GM19328 (cell line): ENCODE measurements around the gene TOMM20.
"Not testable (repeated sequence)": the region's sequence is repeated elsewhere in the genome, so short reads cannot be mapped to it uniquely, and the experiment has no call there.

ENCODE experiments used
- ATAC-seq: cut with Tn5 transposase; IDR thresholded peaks from one replicate; pipeline ENCODE4 v1.9.1; 2021; ENCODE audit warnings: mild to moderate bottlenecking, moderate library complexity; ENCODE audit not compliant: unreplicated experiment

TOMM20 gene

GRCh38 chr1:235080297-235080657 is 48.4 kb downstream of the TOMM20 start:
- not testable (repeated sequence) for ATAC-seq

GRCh38 chr1:235079443-235080296 is 49.0 kb downstream of the TOMM20 start:
- no peak for ATAC-seq

DNA sequence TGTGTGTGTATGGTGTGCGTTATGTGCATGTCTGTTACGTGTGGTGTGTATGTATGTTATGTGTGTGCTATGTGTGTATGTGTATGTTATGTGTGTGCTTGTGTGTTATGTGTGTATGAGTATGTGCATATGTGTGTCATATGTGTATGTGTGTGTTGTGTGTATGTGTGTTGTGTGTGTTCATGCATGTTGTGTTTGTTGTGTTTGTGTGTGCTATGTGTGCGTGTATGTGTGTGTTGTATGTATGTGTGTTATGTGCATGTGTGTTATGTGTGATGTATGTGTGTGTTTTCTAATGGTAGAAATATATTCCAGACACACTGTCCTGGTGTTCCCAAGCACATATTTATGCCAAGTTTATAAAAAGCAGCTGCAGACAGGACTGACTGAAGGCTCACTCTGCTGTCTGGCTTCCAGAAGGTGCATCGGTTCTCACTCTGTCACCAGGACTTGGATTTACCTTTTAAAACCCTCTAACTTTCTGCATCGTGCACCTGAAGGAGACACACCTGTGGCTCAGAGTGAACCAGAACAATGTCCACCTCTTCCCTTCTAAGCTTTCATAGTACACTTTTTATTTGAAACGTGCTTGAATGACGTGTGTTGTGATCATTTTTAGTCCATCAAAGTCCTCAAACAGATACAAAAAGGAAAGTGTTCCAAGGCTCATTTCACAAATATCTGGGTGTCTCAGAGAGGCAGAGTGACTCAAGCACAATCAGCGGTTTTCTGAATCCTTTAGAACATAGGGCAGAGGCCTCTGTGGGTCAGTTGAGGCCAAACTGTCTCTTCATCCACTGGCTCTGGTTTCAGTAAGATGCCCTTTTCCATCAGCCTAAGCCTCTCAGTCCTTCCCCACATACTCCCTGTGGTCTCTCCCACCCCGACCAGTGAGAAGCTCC is 49.9 kb downstream of the TOMM20 start:
- no peak for ATAC-seq

DNA sequence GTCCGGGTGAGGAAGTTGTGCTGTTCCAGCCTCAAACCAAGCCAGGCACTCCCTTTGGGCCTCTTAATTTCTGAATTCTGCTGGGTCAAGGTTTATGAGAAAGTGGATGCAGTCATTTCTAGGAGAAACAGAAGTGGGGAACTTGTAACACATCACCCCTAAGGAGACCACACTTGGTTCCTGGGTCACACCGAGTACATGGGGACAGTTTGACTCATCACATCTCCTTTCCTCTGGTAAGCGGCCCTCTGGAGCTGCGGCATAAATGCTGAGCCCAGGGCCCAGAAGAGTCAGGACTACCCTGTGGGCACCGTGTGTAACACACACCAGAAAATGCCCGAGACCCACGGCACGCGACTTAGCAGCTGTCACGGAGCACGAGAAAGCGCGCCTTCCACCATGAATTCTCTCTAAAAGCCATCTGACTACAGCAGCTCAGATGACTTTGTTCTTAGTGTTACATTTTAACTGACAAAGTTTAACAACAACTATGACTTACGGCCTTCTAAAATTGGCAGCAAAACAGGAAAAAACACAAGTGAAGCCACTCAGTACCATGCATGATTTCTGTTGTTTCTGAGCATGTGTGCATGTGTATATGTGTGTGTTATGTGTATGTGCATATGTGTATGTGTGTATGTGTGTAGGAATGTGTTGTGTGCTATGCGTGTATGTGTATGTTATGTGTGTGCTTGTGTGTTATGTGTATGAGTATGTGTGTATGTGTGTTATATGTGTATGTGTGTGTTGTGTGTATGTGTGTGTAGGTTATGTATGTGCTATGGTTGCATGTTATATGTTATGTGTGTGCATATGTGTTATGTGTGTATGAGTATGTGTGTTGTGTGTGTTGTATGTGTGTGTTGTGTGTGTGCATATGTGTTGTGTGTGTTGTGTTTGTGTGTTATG is 50.8 kb downstream of the TOMM20 start:
- no peak for ATAC-seq

DNA sequence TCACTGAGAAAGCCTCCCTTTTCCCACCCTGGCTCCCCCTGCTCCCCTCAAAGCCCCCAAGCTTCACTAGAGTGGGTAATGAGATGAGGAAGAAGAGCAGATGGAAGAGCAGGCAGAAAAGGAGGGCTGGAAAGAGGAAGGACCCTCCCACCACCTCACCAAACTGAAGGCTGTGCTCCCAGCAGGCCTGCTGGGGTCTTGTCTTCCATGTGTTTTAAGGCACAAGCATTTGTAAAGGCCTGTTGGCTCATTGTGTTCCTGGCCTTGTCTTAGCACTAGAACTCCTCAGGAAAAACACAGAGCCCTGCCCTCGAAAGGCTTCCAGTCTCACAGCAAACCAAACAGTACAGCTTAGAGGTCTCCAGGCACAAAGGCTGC is 51.5 kb downstream of the TOMM20 start:
- no peak for ATAC-seq

DNA sequence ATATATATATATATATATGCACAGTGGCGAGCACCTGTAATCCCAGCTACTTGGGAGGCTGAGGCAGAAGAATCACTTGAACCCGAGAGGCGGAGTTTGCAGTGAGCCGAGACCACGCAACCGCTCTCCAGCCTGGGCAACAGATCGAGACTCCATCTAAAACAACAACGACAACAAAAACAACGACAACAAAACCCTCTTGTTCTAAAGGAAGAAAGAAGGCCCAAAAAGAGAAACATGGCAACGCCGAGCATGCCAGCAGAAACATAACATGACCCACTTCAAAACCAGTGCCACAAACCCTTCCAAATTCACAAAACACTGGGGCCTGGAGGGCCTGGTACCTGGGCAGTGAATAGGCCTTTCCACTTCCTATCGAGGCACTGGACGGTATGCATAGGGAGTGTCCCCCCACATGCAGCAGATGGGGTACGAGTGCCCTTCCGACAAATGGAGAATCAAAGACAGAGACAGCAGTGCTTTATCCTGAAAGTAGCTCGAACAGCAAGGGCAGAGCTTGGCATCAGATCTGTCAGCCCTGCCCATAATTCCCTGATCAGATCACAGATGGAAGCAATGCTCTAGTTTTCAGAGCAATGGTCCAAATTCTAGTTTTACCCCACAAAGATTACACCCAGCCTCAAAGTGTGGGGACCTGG is 52.0 kb downstream of the TOMM20 start:
- ATAC-seq: no peak

DNA sequence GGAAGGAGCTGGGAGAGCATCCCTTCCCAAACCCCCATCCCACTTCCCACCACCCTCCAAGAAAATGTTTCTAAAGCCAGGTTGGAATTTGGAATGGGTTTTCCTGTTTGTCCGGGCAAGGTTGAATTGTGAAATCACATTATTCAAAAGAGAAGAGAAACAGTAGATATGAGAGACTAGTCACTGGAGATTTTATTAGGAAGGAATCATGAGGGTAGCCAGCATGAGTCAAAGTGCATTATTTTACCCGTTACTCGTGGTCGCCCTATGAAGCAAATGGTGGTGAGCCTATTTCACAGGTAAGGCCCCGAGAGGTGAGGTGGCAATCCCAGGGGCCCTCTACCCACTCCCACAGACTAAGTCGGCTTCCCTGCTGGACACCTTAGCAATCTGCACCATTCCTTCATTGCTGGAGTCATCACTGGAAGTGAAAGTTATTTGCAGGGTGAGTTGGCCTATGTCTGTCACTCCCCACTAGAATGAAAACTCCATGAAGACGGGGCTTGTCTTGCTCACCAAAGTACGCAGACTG is 52.8 kb downstream of the TOMM20 start:
- ATAC-seq: no peak

- ATAC-seq: peak; percentile 50
Observed at GRCh38 chr1:235075048-235075776, 53.4 kb downstream of the TOMM20 start.

DNA sequence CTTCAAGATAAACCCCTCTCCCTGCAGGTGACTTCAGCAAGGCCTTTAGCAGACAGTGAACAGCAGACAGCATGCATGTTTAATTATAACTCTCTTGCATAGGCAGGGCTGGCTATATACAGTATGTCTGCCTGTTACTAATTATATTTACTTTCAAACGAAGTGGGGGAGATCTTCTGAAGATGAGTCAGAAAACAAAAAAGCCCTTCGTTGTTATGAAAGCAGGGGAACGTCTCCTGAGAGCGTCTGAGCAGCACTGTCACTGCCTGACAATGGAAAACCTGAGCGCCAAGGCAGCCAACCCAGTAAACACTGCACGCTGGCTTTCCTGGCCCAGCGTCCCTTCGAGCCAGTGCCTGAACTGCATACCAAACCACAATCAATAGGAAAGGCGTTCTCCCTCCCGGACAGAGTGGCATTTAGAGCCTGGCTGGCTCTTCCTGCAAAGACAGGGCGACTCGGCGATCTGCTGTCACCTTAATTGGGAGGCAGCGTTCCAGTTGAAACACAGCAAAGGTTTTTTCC is 54.1 kb downstream of the TOMM20 start:
- ATAC-seq: peak; percentile 42

GRCh38 chr1:235073968-235074522 is 54.6 kb downstream of the TOMM20 start:
- no peak for ATAC-seq

DNA sequence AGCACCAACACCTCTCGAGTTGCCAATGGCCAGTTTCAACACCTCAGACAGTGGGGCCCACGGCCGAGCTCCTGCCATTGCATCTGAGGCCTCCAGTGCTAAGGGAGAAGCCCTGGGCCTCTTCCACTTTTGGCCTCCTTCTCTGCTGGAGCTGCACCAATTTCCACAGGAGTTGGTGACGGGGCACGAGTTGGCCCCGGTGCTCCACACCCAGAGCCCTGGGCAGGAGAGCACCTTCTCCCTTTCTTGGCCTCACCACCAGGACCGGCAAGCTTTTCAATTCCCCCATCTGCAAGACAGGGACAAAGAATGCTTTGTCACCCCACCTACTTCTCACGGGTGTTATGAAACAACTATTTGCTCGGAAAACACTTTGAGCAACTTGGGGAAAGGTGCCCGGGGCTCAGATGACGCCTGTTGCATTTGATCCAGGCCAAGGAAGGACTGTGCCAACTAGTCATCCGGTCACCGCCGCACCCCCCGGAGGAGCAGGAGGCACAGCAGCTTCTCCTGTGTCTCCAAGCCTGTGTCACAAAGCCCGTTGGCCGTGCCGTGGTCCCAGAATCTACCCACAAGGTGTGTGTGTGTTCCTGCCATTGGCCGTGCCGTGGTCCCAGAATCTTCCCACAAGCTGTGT is 55.2 kb downstream of the TOMM20 start:
- no peak for ATAC-seq

DNA sequence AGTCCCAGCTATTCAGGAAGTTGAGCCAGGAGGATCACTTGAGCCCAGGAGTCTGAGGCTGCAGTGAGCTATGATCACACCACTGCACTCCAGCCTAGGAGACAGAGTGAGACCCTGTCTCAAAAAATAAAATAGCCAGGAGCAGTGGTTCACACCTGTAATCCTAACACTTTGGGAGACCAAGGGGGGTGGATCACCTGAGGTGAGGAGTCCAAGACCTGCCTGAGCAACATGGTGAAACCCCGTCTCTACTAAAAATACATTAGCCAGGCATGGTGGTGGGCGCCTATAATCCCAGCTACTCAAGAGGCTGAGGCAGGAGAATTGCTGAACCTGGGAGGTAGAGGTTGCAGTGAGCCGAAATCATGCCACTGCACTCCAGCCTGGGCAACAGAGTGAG is 56.1 kb downstream of the TOMM20 start:
- ATAC-seq: not testable (repeated sequence)

DNA sequence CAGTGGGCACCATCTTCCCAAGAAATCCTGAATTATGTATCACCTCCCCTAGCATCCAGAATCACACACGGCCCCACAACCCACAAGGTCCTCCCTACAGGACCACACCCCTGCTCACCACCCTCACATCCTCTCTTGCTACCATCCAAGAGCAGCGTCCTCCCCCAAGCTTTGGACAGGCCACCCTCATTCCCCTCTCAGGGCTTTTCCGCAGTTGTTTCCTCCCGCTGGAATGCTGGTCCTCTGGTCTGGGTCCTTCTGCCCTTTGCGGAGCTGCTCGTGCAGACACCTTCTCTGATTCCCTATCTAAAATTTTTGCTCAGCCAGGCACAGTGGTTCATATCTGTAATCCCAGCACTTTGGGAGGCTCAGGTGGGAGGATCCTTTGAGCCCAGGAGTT is 56.5 kb downstream of the TOMM20 start:
- ATAC-seq: no peak

- no peak for ATAC-seq
Observed at GRCh38 chr1:235070819-235071218, 57.8 kb downstream of the TOMM20 start.

DNA sequence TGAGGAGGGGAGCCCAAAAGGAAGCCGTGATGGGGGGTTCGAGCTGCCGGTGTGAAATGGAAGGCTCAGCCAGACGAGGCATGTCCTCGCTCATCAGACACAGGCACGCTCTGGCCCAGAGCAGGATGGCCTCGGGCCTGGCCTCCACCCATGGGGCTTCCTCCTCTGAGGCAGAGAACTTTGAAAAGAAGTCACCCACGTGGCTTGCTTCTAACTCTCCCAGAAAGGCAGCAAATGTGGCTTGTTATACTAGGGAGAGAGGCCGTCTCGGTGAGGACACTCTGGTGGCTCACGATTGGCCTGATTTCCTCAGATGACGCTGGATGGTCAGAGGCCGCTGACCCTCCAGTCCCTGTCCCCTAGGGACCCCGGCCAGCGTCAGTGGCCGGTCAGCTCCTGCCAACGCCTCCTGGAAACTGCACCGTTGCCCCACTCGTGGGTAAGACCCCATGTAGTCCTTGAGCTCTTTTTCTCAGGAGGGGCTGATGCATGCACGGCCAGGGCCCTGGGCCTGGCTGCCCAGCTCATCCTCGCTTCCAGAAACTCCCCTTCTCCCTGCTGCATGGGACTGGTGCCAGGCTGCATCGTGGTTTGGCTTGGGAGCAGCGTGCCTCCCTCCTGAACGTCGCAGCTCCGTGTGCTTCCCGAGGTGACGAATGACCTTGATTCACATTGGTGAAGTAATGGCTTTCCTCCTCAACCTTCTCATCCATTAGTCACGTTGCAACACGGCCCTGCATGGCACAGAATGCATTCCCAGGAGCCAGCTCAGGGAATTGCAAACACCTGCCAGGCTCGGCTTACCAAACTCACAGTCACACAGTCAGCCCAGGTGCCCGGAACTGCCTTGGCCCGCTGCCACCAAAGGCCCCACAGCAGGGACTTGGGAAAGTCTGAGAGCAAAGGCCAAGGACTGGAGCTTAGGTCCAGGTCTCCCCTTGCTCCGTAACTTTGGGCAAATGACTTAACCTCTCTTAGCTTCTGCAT is 58.8 kb downstream of the TOMM20 start:
- no peak for ATAC-seq

- no peak for ATAC-seq
Observed at GRCh38 chr1:235069176-235069575, 59.5 kb downstream of the TOMM20 start.
